ENCODE measurements around the gene ITGBL1.

DNA sequence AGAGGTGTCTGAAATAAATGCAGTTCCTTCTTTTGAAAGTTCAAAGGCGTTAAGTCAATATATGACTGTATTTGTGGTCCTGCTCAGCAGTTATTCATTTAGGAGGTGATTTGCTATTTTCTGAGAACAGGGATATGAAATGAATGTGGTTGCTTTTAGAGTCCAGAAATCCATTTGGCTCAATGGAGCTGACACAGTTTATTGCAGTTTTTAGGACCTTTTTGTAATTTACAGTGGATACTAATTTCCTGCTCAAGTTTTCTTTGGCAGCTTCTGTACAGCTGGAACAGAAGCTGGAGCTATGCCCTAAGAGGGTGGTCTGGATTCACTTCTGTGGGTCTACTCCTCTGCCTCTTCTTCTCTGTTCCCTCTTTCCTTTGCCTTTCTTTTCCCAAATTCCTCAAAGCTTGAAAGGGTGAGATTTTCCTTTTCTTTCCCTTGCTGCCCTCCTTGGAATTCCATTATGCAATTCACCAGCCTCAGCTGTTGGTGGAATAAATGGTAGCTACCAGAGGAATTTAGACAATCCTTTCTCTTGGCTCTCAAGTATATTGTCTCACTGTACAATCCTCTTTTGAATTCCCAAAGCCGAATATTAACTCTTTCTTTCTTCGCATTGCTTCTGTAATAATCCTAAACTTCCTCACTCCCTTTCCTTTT lies 39.9 kb downstream of the ITGBL1 start:
- TF ChIP-seq, protein P1, sequence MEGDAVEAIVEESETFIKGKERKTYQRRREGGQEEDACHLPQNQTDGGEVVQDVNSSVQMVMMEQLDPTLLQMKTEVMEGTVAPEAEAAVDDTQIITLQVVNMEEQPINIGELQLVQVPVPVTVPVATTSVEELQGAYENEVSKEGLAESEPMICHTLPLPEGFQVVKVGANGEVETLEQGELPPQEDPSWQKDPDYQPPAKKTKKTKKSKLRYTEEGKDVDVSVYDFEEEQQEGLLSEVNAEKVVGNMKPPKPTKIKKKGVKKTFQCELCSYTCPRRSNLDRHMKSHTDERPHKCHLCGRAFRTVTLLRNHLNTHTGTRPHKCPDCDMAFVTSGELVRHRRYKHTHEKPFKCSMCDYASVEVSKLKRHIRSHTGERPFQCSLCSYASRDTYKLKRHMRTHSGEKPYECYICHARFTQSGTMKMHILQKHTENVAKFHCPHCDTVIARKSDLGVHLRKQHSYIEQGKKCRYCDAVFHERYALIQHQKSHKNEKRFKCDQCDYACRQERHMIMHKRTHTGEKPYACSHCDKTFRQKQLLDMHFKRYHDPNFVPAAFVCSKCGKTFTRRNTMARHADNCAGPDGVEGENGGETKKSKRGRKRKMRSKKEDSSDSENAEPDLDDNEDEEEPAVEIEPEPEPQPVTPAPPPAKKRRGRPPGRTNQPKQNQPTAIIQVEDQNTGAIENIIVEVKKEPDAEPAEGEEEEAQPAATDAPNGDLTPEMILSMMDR (IDR thresholded peaks at IDR 0.05) = no peak
- no peak for TF ChIP-seq POLR2A (IDR thresholded peaks at IDR 0.05)

Measured in Peyer's patch (tissue), 4 donors.